NK-92 treated with Interleukin-12 subunit alpha and Interleukin-12 subunit beta, amount 100 ng/mL, for 24 hours (cell line): ENCODE results near the gene KIF3B.
"Not testable (repeated sequence)": the region's sequence is repeated elsewhere in the genome, so short reads cannot be mapped to it uniquely, and the experiment has no call there.

ENCODE experiments used
- DNase-seq: peaks from one replicate; lab custom pipeline; 2025; lab: John Stamatoyannopoulos, UW

KIF3B gene

GRCh38 chr20:32248043-32248442 lies 29.4 kb upstream of the KIF3B start:
- no peak for DNase-seq

- no peak for DNase-seq
Measured at GRCh38 chr20:32249030-32249738, 28.3 kb upstream of the KIF3B start.

- DNase-seq = no peak
Measured at GRCh38 chr20:32251470-32251869, 26.0 kb upstream of the KIF3B start.

GRCh38 chr20:32252189-32252588 lies 25.3 kb upstream of the KIF3B start:
- peak; percentile 8 for DNase-seq

DNA sequence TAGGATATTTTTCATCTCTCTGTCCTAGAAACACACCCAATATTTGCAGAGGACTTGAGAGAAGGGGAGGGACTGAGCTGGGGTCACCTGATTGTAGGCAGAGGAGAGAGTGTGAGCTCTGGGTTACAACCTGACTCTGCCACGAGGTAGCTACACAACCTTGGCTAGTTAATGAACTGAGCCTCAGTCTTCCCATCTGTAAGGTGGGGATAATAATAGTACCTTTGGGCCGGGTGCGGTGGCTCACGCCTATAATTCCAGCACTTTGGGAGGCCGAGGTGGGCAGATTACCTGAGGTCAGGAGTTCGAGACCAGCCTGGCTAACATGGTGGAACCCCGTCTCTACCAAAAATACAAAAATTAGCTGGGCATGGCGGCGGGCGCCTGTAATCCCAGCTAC lies 16.5 kb upstream of the KIF3B start:
- DNase-seq = not testable (repeated sequence)

DNA sequence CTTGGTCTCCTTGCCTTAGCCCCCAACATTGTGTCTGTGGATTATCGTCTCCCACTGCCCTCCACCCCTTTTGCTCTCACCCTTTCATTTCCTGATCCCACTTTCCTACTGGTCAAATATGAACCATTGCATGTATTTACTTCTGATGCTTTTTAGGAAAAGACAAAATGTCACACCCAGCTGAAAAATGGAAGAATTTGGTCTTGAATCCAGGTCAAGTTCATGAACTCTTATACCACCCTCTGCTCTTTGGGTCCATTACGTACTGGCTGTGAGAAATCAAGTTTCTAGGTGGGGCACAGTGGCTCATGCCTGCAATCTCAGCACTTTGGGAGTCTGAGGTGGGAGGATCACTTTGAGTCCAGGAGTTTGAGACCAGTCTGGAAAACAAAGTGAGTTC lies 15.8 kb upstream of the KIF3B start:
- DNase-seq = no peak

GRCh38 chr20:32263398-32263954 lies 14.0 kb upstream of the KIF3B start:
- DNase-seq = no peak

- DNase-seq = no peak
Measured at GRCh38 chr20:32271620-32272019, 5.8 kb upstream of the KIF3B start.

DNA sequence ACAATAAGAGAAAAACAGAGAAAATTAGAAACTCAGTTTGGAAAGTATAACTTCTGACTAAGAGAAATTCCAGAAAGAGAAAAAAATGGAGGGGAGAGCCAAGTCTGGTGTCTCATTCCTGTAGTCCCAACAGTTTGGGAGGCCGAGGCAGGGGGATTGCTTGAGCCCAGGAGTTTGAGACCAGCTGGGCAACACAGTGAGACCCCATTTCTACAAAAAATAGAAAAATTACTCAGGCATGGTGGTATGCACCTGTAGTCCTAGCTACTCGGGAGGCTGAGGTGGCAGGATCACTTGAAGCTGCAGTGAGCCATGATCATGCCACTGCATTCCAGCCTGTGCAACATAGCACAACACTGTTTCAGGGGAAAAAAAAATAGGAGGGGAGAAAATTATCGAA lies 3.1 kb upstream of the KIF3B start:
- no peak for DNase-seq

- DNase-seq = not testable (repeated sequence)
Measured at GRCh38 chr20:32275163-32275562, 2.3 kb upstream of the KIF3B start.

- no peak for DNase-seq
Measured at GRCh38 chr20:32278199-32278643, 770 bp downstream of the KIF3B start.

- DNase-seq = no peak
Measured at GRCh38 chr20:32281711-32282110, 4.3 kb downstream of the KIF3B start.

- DNase-seq = no peak
Measured at GRCh38 chr20:32282461-32282860, 5.0 kb downstream of the KIF3B start.

GRCh38 chr20:32285082-32285620 lies 7.7 kb downstream of the KIF3B start:
- DNase-seq = no peak

- peak; percentile 53 for DNase-seq
Measured at GRCh38 chr20:32285621-32286371, 8.3 kb downstream of the KIF3B start.

GRCh38 chr20:32287231-32287638 lies 9.8 kb downstream of the KIF3B start:
- no peak for DNase-seq

DNA sequence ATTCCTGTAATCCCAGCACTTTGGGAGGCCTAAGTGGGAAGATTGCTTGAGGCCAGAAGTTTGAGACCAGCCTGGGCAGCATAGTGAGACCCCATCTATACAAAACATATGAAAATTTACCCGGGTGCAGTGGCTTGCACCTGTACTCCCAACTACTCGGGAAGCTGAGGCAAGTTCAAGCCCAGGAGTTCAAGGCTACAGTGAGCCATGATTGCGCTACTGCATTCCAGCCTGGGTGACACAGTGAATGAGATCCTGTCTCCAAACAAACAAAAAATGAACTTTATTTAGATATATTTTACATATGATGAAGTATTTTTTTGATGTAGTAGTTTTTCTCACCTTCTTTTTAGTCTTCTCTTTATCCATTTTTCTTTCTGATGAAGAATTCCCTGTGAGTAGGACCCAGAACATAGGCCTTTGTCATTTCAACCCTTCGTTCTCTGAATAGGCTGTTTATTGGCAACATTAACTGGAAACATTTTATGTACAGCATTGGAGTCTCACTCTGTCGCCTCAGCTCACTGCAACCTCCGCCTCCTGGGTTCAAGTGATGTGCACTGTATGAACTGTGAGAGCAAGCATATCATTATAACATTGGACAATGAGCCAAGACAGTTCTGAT lies 10.9 kb downstream of the KIF3B start:
- no peak for DNase-seq

DNA sequence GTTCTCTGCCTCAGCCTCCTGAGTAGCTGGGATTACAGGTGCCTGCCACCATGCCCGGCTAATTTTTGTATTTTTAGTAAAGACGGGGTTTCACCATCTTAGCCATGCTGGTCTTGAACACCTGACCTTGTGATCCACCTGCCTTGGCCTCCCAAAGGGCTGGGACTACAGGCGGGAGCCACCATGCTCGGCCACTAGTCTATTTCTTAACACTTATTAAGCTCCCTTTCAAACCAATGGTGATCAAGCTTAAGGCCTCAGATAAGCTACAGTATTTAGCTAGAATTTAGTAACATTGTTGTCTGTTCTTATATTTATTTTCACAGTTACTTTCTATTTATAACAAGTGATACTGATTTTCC lies 11.8 kb downstream of the KIF3B start:
- DNase-seq = not testable (repeated sequence)

DNA sequence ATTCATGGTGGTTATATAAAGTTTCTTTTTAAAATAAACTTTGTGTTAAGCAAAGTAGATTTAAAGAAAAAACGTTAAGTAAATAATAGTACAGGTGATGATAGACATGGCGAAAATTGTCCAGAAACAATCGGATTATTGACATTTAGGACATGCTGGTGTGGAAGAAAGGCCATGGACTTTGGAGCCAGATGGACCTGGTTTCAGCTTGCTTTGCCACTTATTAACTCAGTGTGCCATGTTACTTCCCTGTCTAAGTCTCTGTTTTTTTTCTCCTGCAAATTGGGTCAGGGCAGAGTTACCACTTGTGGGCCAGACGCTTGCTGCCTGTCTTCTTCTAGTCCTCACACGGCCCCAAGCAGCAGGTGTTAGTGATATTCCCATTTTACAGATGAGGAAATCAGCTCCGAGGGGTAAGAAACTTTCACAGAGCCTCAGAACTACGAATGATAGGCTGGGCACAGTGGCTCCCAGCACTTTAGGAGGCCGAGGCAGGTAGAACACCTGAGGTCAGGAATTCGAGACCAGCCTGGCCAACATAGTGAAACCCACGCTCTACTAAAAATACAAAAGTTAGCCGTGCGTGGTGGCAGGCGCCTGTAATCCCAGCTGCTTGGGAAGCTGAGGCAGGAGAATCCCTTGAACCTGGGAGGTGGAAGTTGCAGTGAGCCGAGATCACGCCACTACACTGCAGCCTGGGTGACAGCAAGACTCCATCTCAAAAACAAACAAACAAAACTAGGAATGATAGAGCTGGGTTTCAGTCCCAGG lies 12.4 kb downstream of the KIF3B start:
- DNase-seq = no peak

- DNase-seq = no peak
Measured at GRCh38 chr20:32291166-32291565, 13.7 kb downstream of the KIF3B start.

- no peak for DNase-seq
Measured at GRCh38 chr20:32292548-32292947, 15.1 kb downstream of the KIF3B start.

GRCh38 chr20:32294071-32294470 lies 16.6 kb downstream of the KIF3B start:
- no peak for DNase-seq
